ENCODE results near the gene SYNDIG1. TPM values are rescaled to one million over a fixed set of nuclear protein-coding genes. Genes with fewer than 3 reads are reported as not detected.

Gene SYNDIG1
- total RNA-seq, 2 experiments from 2014 or later: not detected

DNA sequence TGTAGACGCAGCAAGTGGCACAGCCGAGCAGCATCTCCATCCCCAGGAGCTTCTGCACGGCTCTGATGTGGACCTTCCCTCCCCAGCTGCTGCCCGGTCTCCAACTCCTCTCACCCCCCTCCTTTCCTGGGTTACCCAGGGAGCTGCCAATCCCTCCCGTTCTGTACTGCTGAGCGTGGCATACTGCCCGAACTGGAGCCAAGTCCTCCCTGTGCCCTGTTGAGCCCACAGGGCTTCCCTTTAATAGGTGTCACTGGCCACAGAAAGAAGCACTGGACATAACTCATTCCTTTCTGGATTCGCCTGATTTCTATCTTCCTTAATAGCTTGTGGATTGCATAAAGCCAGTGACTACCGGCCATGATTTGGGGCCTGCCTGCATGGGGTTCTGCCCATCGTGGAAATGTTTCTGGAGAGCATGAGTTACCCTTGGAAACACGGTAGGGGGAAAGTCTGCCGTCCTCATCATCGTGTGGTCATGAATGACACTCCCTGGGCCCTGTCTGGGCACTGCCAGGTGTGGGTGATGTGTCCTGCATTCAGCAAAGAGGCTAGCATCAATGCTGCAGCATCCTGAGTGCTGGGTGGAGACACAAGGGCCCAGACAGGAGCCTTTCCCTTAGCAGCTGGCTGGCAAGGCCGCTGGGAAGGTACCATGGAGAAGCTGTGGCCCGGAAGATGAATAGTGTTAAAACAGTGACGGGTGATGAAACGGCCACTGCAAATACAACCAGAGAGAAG, 189.7 kb downstream of the SYNDIG1 start:
- H3K36me3 Mint-ChIP-seq: no peaks in the 10 kb centered on the region

DNA sequence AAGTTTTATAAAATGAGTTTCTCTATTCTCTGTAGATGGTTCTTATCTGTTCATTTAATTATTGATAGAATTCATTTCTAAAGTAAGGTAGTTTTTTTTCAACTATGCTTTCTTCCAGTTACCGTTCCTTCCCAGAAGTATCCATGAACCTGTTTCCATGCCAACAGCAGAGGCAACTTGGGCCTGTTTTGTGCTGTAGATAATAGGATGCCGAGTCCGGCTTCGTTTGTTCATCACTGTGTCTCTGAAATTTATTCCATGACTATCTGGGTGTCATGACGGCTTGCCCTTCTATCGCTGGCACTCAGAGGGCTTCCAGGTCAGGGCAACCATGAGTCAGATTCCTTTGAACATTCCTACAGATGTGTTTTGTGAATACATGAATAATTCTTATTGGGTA, 190.4 kb downstream of the SYNDIG1 start:
- CTCF ChIA-PET: no interaction called here
- H3K36me3 Mint-ChIP-seq: no peaks in the 10 kb centered on the region
- H3K9me3 Mint-ChIP-seq (ENCODE audit: low read depth): no peaks in the 10 kb centered on the region
- H3K27me3 Mint-ChIP-seq: no peaks in the 10 kb centered on the region
- no peaks in the 10 kb centered on the region for H3K4me1 Mint-ChIP-seq
- no peak for ATAC-seq
- no peak overlapping the region for H3K27ac Mint-ChIP-seq
- DNase-seq: no peak
- no peak overlapping the region for H3K4me3 Mint-ChIP-seq

More for the DNA sequence above, 189.7 kb downstream of the SYNDIG1 start:
- no peak overlapping the region for H3K27ac Mint-ChIP-seq
- no peak overlapping the region for H3K4me3 Mint-ChIP-seq
- no peaks in the 10 kb centered on the region for H3K27me3 Mint-ChIP-seq
- H3K4me1 Mint-ChIP-seq: no peaks in the 10 kb centered on the region
- CTCF ChIA-PET: no interaction called here
- ATAC-seq (no peak), DNase-seq (no peak)
- no peaks in the 10 kb centered on the region for H3K9me3 Mint-ChIP-seq (ENCODE audit: low read depth)

- CTCF ChIA-PET: no interaction called here
- DNase-seq: no peak
- Mint-ChIP-seq H3K9me3 (ENCODE audit: low read depth) (no peaks in the 10 kb centered on the region), H3K36me3 (no peaks in the 10 kb centered on the region), H3K27ac (no peak overlapping the region), H3K4me1 (no peaks in the 10 kb centered on the region), H3K4me3 (no peak overlapping the region), H3K27me3 (no peaks in the 10 kb centered on the region)
- no peak for ATAC-seq
Observed at GRCh38 chr20:24660651-24661050, 191.2 kb downstream of the SYNDIG1 start.

- Mint-ChIP-seq H3K4me1 (no peaks in the 10 kb centered on the region), H3K27ac (no peak overlapping the region), H3K4me3 (no peak overlapping the region), H3K9me3 (ENCODE audit: low read depth) (no peaks in the 10 kb centered on the region), H3K36me3 (no peaks in the 10 kb centered on the region), H3K27me3 (no peaks in the 10 kb centered on the region)
- CTCF ChIA-PET: no interaction called here
- ATAC-seq (no peak), DNase-seq (no peak)
Observed at GRCh38 chr20:24661255-24661654, 191.8 kb downstream of the SYNDIG1 start.

GRCh38 chr20:24662322-24662721, 192.9 kb downstream of the SYNDIG1 start:
- DNase-seq: no peak
- Mint-ChIP-seq H3K9me3 (ENCODE audit: low read depth) (no peaks in the 10 kb centered on the region), H3K27ac (no peak overlapping the region), H3K4me1 (no peaks in the 10 kb centered on the region), H3K27me3 (no peaks in the 10 kb centered on the region), H3K4me3 (no peak overlapping the region), H3K36me3 (no peaks in the 10 kb centered on the region)
- CTCF ChIA-PET: no interaction called here
- no peak for ATAC-seq

- H3K4me1 Mint-ChIP-seq: no peaks in the 10 kb centered on the region
- CTCF ChIA-PET: no interaction called here
- no peak overlapping the region for H3K27ac Mint-ChIP-seq
- no peak overlapping the region for H3K4me3 Mint-ChIP-seq
- no peaks in the 10 kb centered on the region for H3K9me3 Mint-ChIP-seq (ENCODE audit: low read depth)
- no peaks in the 10 kb centered on the region for H3K27me3 Mint-ChIP-seq
- no peaks in the 10 kb centered on the region for H3K36me3 Mint-ChIP-seq
- DNase-seq (no peak), ATAC-seq (no peak)
Observed at GRCh38 chr20:24662752-24663365, 193.4 kb downstream of the SYNDIG1 start.

GRCh38 chr20:24663496-24663895, 194.1 kb downstream of the SYNDIG1 start:
- no peaks in the 10 kb centered on the region for H3K9me3 Mint-ChIP-seq (ENCODE audit: low read depth)
- CTCF ChIA-PET: no interaction called here
- ATAC-seq (no peak), DNase-seq (no peak)
- H3K4me1 Mint-ChIP-seq: no peaks in the 10 kb centered on the region
- H3K27ac Mint-ChIP-seq: no peak overlapping the region
- no peak overlapping the region for H3K4me3 Mint-ChIP-seq
- no peaks in the 10 kb centered on the region for H3K36me3 Mint-ChIP-seq
- no peaks in the 10 kb centered on the region for H3K27me3 Mint-ChIP-seq

- Mint-ChIP-seq H3K9me3 (ENCODE audit: low read depth) (no peaks in the 10 kb centered on the region), H3K36me3 (no peaks in the 10 kb centered on the region), H3K4me1 (no peaks in the 10 kb centered on the region), H3K27me3 (no peaks in the 10 kb centered on the region), H3K27ac (no peak overlapping the region), H3K4me3 (no peak overlapping the region)
- no peak for ATAC-seq
- DNase-seq: no peak
- CTCF ChIA-PET: no interaction called here
Observed at GRCh38 chr20:24664266-24664986, 195.0 kb downstream of the SYNDIG1 start.

- ATAC-seq (no peak), DNase-seq (no peak)
- H3K27ac Mint-ChIP-seq: no peak overlapping the region
- H3K4me3 Mint-ChIP-seq: no peak overlapping the region
- CTCF ChIA-PET: no interaction called here
- H3K9me3 Mint-ChIP-seq (ENCODE audit: low read depth): no peaks in the 10 kb centered on the region
- H3K27me3 Mint-ChIP-seq: no peaks in the 10 kb centered on the region
- H3K36me3 Mint-ChIP-seq: no peaks in the 10 kb centered on the region
- no peaks in the 10 kb centered on the region for H3K4me1 Mint-ChIP-seq
Observed at GRCh38 chr20:24665196-24665595, 195.8 kb downstream of the SYNDIG1 start.

GRCh38 chr20:24665741-24666191, 196.3 kb downstream of the SYNDIG1 start:
- no peaks in the 10 kb centered on the region for H3K36me3 Mint-ChIP-seq
- H3K9me3 Mint-ChIP-seq (ENCODE audit: low read depth): no peaks in the 10 kb centered on the region
- H3K4me1 Mint-ChIP-seq: no peaks in the 10 kb centered on the region
- CTCF ChIA-PET: no interaction called here
- DNase-seq (no peak), ATAC-seq (no peak)
- H3K27ac Mint-ChIP-seq: no peak overlapping the region
- H3K27me3 Mint-ChIP-seq: no peaks in the 10 kb centered on the region
- no peak overlapping the region for H3K4me3 Mint-ChIP-seq

- Mint-ChIP-seq H3K4me3 (no peak overlapping the region), H3K4me1 (no peaks in the 10 kb centered on the region), H3K27ac (no peak overlapping the region), H3K36me3 (no peaks in the 10 kb centered on the region), H3K27me3 (no peaks in the 10 kb centered on the region), H3K9me3 (ENCODE audit: low read depth) (no peaks in the 10 kb centered on the region)
- CTCF ChIA-PET: no interaction called here
- ATAC-seq: no peak
- no peak for DNase-seq
Observed at GRCh38 chr20:24667689-24668383, 198.4 kb downstream of the SYNDIG1 start.

DNA sequence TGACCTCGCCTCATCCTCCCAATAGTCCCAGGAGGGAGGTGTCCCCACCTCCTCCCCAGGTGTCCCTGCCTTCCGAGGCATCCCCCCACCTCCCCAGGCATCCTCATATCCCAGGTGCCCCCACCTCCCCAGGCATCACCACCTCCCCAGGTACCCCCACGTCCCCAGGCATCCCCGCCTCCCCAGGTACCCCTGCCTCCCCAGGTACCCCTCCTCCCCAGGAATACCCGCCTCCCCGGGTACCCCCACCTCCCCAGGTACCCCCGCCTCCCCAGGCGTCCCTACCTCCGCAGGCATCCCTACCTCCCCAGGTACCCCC, 198.9 kb downstream of the SYNDIG1 start:
- Mint-ChIP-seq H3K9me3 (ENCODE audit: low read depth) (no peaks in the 10 kb centered on the region), H3K4me1 (no peaks in the 10 kb centered on the region), H3K4me3 (no peak overlapping the region), H3K27ac (no peak overlapping the region), H3K36me3 (no peaks in the 10 kb centered on the region), H3K27me3 (no peaks in the 10 kb centered on the region)
- CTCF ChIA-PET: no interaction called here
- DNase-seq: no peak
- ATAC-seq: no peak

- no peak overlapping the region for H3K4me3 Mint-ChIP-seq
- CTCF ChIA-PET: no interaction called here
- H3K27me3 Mint-ChIP-seq: no peaks in the 10 kb centered on the region
- no peaks in the 10 kb centered on the region for H3K36me3 Mint-ChIP-seq
- H3K27ac Mint-ChIP-seq: no peak overlapping the region
- H3K4me1 Mint-ChIP-seq: no peaks in the 10 kb centered on the region
- no peaks in the 10 kb centered on the region for H3K9me3 Mint-ChIP-seq (ENCODE audit: low read depth)
- ATAC-seq (no peak), DNase-seq (no peak)
Observed at GRCh38 chr20:24668791-24669190, 199.4 kb downstream of the SYNDIG1 start.

GRCh38 chr20:24669701-24670100, 200.3 kb downstream of the SYNDIG1 start:
- no peaks in the 10 kb centered on the region for H3K27me3 Mint-ChIP-seq
- CTCF ChIA-PET: no interaction called here
- H3K4me3 Mint-ChIP-seq: no peak overlapping the region
- no peak overlapping the region for H3K27ac Mint-ChIP-seq
- H3K9me3 Mint-ChIP-seq (ENCODE audit: low read depth): no peaks in the 10 kb centered on the region
- no peaks in the 10 kb centered on the region for H3K4me1 Mint-ChIP-seq
- ATAC-seq: no peak
- DNase-seq: no peak
- no peaks in the 10 kb centered on the region for H3K36me3 Mint-ChIP-seq
